ENCODE measurements around the gene CCR9. TPM values are rescaled to one million over a fixed set of nuclear protein-coding genes. Genes with fewer than 3 reads are reported as not detected.

CCR9 gene
- total RNA-seq, 2 experiments from 2014 or later: 0.32 TPM; not detected in 1

- no peak for DNase-seq (ENCODE audit: low spot score)
- intact Hi-C loops (cut with micrococcal nuclease; ENCODE audit: unreplicated experiment): no loop called here
- Histone ChIP-seq H3K4me3 (ENCODE audit: low read depth, low read length, poor library complexity, severe bottlenecking) (no peak overlapping the region), H3K4me2 (ENCODE audit: low read length) (no peak overlapping the region), H2AFZ (ENCODE audit: low read length) (no peak overlapping the region), H3K4me1 (ENCODE audit: insufficient read depth, low read length, poor library complexity, severe bottlenecking) (no peaks in the 10 kb centered on the region), H3K79me2 (ENCODE audit: insufficient read depth, low read depth, low read length) (no peaks in the 10 kb centered on the region), H3K9me3 (ENCODE audit: low read length) (no peaks in the 10 kb centered on the region), H3K27ac (ENCODE audit: low read depth, low read length, poor library complexity, severe bottlenecking) (no peak overlapping the region), H3K9me2 (ENCODE audit: insufficient read depth, low read length) (no peaks in the 10 kb centered on the region), H3K36me3 (ENCODE audit: insufficient read depth, low read length) (peaks cover 40% of the 10 kb centered on the region), H4K20me1 (ENCODE audit: insufficient read depth, low read length) (no peaks in the 10 kb centered on the region)
- no TSS peak for BruUV-seq (replicated peaks)
- TF ChIP-seq, protein P1, sequence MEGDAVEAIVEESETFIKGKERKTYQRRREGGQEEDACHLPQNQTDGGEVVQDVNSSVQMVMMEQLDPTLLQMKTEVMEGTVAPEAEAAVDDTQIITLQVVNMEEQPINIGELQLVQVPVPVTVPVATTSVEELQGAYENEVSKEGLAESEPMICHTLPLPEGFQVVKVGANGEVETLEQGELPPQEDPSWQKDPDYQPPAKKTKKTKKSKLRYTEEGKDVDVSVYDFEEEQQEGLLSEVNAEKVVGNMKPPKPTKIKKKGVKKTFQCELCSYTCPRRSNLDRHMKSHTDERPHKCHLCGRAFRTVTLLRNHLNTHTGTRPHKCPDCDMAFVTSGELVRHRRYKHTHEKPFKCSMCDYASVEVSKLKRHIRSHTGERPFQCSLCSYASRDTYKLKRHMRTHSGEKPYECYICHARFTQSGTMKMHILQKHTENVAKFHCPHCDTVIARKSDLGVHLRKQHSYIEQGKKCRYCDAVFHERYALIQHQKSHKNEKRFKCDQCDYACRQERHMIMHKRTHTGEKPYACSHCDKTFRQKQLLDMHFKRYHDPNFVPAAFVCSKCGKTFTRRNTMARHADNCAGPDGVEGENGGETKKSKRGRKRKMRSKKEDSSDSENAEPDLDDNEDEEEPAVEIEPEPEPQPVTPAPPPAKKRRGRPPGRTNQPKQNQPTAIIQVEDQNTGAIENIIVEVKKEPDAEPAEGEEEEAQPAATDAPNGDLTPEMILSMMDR (conservative IDR thresholded peaks at IDR 0.05; ENCODE audit: low read length): no peak
- no peak for TF ChIP-seq EZH2phosphoT487 (IDR thresholded peaks at IDR 0.05; ENCODE audit: borderline replicate concordance, low read depth, low read length)
- CTCF ChIA-PET (ENCODE audit: unreplicated experiment): no interaction called here
- POLR2A ChIA-PET: interaction anchor here (0.7 kb wide), 1 partner anchor 66 kb away, joined by 3 read pairs; no protein-coding TSS in a partner anchor
Observed at GRCh38 chr3:45921158-45922038, 35.1 kb downstream of the CCR9 start.

DNA sequence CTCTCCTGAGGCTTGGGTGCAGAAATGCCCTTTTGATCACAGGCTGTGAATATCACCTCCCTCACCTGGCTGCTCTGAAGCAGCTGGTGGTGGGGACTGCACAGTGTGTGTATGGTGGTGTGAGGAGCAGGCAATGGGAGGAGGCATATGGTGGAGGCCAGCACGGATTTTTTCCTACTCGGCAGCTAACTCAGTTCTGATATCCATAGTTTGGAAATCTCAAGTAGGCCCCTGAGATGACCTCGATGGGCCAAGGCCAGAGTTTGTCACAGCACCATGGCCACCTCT, 35.6 kb downstream of the CCR9 start:
- Histone ChIP-seq H3K4me2 (ENCODE audit: low read length) (no peak overlapping the region), H3K36me3 (ENCODE audit: insufficient read depth, low read length) (peaks cover 42% of the 10 kb centered on the region), H3K79me2 (ENCODE audit: insufficient read depth, low read depth, low read length) (no peaks in the 10 kb centered on the region), H3K9me2 (ENCODE audit: insufficient read depth, low read length) (no peaks in the 10 kb centered on the region), H3K4me1 (ENCODE audit: insufficient read depth, low read length, poor library complexity, severe bottlenecking) (no peaks in the 10 kb centered on the region), H3K4me3 (ENCODE audit: low read depth, low read length, poor library complexity, severe bottlenecking) (no peak overlapping the region), H2AFZ (ENCODE audit: low read length) (no peak overlapping the region), H3K9me3 (ENCODE audit: low read length) (no peaks in the 10 kb centered on the region), H4K20me1 (ENCODE audit: insufficient read depth, low read length) (no peaks in the 10 kb centered on the region), H3K27ac (ENCODE audit: low read depth, low read length, poor library complexity, severe bottlenecking) (no peak overlapping the region)
- DNase-seq (ENCODE audit: low spot score): no peak
- no TSS peak for BruUV-seq (replicated peaks)
- TF ChIP-seq EZH2phosphoT487 (IDR thresholded peaks at IDR 0.05; ENCODE audit: borderline replicate concordance, low read depth, low read length): no peak
- CTCF ChIA-PET (ENCODE audit: unreplicated experiment): no interaction called here
- intact Hi-C loops (cut with micrococcal nuclease; ENCODE audit: unreplicated experiment): no loop called here
- POLR2A ChIA-PET: no interaction called here

- TF ChIP-seq, protein P1 (conservative IDR thresholded peaks at IDR 0.05; ENCODE audit: low read length): no peak
- TF ChIP-seq EZH2phosphoT487 (IDR thresholded peaks at IDR 0.05; ENCODE audit: borderline replicate concordance, low read depth, low read length): no peak
- Histone ChIP-seq H3K79me2 (ENCODE audit: insufficient read depth, low read depth, low read length) (no peaks in the 10 kb centered on the region), H3K9me2 (ENCODE audit: insufficient read depth, low read length) (no peaks in the 10 kb centered on the region), H3K27ac (ENCODE audit: low read depth, low read length, poor library complexity, severe bottlenecking) (no peak overlapping the region), H3K4me2 (ENCODE audit: low read length) (no peak overlapping the region), H3K4me3 (ENCODE audit: low read depth, low read length, poor library complexity, severe bottlenecking) (no peak overlapping the region), H3K9me3 (ENCODE audit: low read length) (no peaks in the 10 kb centered on the region), H3K36me3 (ENCODE audit: insufficient read depth, low read length) (peaks cover 53% of the 10 kb centered on the region), H4K20me1 (ENCODE audit: insufficient read depth, low read length) (no peaks in the 10 kb centered on the region), H3K4me1 (ENCODE audit: insufficient read depth, low read length, poor library complexity, severe bottlenecking) (no peaks in the 10 kb centered on the region), H2AFZ (ENCODE audit: low read length) (no peak overlapping the region)
- intact Hi-C loops (cut with micrococcal nuclease; ENCODE audit: unreplicated experiment): no loop called here
- DNase-seq (ENCODE audit: low spot score): no peak
- POLR2A ChIA-PET: interaction anchor here (0.7 to 1.4 kb wide), 2 partner anchors 15 to 1211 kb away, joined by 3 read pairs; partner anchors contain the start of gene ZNF502
- BruUV-seq (replicated peaks): no TSS peak
- CTCF ChIA-PET (ENCODE audit: unreplicated experiment): no interaction called here
Observed at GRCh38 chr3:45922950-45923590, 36.7 kb downstream of the CCR9 start.

All from OCI-LY7 (cell line).